Renal cortical epithelial cell (primary cell): ENCODE data around the gene NME7. TPM values are rescaled to one million over a fixed set of nuclear protein-coding genes. Genes with fewer than 3 reads are reported as not detected.
A peak's percentile ranks its signal among the peaks of the same experiment; 100 is the strongest.

Experiments used
- DNase-seq: peaks from one replicate; pipeline ENCODE4 v3.0.0-alpha.2; 2011; ENCODE audit warnings: low read depth
- total RNA-seq: library from RNA; depleted of rRNA; stranded (reverse); fragments of >200 nt; gene quantifications from 2 replicates; pipeline ENCODE4 v1.2.3, GENCODE V29; 2014

Gene NME7
- total RNA-seq, 1 donor from 2014 or later, result 41.7 TPM

DNA sequence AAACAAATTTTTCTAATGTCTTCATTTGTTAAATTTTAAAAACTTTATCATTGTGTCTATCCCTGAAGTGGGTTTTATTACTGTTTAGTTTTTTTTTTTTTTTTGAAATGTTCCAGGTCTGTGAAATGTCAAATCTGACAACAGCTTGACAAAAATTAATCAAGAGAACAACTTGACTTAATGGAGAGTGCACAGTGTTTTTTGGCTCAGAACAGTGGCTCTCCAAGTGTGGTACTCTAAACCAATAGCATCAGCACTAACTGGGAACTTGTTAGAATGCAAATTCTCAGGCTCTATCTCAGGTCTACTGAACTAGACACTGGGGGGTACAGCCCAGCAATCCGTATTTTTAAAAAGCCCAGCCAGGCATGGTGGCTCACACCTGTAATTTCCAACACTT is 211.9 kb downstream of the NME7 start:
- no peak for DNase-seq

DNA sequence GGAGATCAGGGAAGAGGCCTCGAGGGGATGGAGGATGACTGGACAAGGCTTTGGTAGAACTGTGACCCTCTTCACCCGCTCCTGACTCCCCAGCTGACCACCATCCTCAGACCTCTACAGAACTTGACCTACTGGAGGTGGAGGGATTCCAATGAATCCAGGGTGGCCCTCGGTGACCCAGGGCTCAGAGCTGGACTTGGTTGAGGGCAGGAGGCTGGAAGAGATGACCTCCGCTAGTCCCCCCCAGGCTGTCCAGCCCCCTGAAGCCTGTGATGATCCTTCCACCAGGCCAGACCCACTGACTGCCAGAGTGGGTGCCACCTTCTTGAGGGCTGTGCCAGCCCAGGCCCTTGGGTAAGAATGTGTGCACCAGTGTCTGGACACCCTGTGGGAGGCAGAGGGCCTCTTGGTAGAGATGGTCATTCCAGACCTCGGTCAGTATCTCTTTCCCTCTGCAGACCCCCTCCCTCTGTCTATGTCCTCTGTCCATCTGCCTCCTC is 216.2 kb downstream of the NME7 start:
- no peak for DNase-seq

DNA sequence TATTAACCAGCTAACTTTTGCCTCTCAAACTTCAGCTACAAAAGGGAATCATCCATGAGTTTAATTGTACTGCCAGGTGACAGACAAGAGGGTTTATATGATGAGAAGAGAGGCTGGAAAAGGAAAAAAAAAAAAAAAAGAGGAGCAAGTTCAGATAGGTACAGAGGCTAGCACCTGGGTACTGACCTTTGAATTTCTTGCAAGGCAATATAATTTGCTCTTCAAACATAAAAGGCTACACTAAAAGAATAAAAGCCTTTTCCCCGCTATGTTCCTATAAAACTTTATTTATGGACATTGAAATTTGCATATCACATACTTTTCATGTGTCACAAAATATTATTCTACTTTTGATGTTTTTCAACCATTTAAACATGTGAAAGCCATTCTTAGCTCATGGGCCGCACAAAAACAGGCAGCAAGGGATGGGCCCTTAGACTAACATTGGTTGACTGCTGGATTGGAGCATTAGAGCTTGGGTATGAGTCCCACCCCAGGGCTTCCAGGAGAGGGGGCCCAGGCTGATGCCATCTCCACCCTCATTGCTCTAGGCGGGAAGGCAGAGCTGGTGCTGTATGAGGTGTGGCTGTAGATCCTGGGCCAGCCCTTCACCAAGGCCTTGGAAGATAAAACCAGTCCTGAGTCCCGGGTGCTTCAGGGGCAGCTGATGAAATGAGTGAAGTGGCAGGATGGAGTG is 216.8 kb downstream of the NME7 start:
- no peak for DNase-seq

DNA sequence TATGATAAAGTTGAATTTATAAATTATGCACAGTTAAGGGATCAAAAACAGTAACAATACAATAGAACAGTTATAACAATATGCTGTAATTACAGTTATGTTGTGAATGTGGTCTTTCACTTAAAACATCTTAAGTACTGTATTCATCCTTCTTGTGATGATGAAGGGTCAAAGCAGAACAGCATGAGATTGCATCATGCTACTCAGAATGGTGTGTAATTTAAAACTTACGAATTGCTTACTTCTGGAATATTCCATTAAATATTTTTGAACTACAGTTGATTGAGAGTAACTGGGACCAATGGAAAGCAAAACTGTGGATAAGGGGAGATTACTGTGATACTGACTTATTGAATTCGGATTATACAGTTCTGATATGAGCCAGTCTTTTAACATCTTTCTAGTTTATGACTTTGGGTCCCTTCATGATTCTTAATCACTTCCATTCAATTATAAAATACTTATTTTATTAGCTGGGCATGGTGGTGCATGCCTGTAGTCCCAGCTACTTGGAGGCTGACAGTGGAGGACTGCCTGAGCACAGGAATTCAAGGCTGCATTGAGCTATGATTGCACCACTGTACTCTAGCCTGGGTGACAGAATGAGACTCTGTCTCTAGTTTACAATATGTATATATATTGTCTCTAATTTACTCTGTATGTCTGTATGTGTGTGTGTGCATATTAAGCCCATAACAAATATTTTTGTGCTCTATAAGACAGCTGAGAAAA is 217.9 kb downstream of the NME7 start:
- DNase-seq, result no peak

DNA sequence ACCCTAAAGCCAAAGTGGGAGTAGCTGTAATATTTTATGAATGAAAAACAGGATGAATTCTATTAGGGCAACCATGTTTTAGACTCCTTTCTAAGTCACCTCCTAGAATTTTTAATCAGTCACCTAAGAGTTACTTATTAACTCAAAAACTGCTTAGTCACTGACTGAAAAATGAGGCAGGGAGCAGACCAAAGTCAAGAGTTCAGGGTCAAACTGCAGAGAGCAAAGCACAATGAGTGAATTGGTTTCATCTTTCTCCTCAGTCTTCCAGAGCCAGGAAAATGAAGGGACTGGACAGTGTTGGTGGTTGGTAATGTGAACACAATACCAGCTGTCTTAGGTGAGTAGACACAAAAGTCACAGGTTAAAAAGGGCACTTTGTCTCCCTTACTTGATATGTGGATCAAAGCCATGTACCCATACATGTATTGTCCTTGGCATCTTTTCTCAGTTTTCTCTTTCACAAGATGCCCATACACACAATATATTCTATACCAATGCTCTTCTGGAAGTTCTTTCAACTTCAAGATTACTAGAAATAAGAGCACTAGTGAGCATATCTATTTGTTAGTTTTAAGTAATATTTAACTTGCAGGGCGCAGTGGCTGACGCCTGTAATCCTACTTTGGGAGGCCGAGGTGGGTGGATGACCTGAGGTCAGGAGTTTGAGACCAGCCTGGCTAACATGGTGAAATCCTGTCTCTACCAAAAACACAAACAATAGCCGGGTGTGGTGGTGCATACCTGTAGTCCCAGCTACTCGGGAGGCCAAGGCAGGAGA is 218.9 kb downstream of the NME7 start:
- peak; percentile 92 for DNase-seq

DNA sequence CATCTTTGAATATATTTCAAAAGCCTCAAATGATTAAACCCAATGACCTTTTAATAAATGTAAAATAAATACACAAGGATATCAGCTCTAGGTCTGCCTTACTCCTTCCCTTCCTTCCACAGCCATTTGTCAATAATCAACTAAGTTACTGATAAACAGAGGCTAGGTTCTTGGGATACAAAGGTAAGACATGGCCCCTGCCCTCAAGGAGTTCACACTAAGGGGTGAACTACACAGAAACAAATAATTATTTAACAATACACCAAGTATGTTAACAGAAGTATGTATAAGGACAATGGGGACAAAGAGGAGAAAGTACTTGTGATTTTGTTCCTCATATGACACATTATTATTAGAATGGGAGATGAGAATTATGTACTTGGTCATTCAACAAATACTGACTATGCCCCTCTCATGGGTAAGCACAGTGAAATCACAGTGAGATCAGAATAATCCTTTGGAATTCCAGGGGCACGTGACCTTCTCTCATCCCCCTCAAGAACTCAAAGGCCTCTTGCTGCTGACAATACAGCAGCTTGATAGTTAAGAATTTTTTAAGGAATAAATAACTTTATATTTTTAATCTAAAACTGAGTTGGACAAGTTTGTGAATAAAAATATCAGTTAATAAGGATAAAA is 220.9 kb downstream of the NME7 start:
- DNase-seq, result peak; percentile 40

DNA sequence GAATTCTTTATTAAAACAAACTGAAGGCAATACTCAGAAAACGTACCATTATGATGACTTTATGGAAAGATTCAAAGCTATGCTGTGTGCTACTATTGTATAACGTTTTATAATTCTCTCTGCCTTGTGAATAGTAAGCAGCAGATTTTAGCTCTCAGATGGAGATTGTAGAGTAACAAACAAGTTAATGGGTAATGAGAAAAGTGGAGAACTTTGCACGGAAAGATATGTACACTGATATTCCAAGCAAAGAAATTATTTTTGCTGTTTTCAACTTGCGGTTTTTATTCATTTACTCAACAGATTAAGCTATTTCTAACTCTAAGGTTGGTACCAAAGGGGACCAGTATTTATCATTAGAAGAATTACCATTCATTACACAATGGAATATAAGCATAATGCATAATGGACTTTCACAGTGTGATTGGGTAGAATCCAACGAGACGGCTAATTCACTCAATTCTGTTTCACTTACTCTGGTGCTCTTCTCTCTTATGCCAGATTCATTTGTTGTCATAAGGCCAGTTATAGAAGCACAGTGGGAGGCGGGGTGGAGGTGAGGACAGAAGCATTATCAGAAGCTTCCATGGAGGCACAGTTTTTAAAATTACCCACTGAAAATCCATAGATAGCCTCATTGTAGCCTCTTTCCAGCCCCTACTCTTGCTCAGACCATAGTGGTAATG is 222.5 kb downstream of the NME7 start:
- DNase-seq, result no peak

DNA sequence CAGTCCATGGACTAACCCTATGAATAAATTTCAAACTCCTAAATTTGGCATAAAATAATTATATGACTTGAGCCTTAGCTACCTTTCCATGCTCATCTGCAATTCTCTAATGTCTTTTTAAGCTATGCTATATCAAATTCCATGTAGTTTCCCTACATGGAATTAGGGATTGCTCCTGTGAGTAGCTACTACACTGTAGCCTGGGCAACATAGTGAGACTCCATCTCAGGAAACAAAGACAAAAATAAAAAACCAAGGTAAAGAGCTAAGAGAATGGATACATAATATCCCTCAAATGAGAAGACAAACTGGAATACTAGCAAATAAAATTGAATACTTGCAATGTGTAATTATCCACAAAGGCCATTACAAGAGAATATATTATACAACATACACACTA is 223.6 kb downstream of the NME7 start:
- no peak for DNase-seq

DNA sequence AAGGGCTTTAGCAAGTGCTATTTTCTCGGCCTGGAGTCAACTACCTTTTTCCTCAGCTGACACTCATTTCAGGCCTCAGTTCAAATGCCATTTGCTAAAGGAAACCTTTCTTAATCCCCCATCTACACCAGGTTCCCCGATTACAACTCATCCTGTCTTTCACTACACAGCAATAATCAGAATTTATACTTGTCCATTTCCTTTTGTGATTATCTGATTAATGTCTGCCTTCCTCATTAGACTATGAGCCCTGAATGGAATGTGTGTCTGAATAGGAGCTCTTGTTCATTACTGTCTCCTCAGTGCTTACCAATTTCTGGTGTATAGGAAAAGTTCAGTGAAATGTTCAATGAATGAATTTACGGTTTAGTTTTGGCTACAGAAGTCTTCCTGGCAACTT is 224.3 kb downstream of the NME7 start:
- no peak for DNase-seq

DNA sequence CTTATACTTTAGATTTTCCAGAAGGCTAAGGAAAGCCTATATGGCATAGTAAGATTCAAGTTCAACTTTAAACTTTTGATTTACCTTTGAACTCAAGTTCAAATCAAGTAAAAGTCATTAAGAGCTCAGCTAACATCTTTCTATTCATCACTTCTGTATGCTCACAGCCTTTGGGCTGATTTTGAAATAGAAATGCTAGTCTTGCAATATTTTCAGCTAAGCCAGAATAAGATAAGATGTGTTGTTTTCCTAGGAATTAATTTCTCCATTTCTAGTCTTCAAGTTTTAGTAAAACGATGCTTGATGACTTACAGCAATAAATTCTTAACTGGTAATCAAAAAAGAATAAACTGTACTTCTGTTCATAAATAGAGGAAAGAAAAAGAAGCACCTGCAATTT is 225.5 kb downstream of the NME7 start:
- DNase-seq, result no peak

DNA sequence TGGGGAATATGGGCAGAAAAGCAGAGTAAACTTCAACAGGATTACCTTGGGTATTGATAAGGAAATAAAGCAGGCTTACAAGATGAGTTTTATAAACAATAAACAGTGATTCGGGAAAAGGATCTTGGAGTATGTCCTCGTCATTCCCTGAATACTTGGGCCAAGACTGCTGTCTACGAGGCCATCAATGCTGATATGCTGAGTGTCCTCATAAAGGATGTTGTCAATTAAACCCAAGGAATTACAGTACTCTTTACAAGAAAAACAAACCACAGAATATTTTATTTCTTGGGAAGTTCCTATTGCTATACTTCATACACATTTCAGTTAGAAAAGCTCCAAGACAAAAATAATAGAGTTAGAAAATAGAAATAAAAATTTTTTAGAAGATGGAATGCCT is 226.2 kb downstream of the NME7 start:
- DNase-seq, result no peak

DNA sequence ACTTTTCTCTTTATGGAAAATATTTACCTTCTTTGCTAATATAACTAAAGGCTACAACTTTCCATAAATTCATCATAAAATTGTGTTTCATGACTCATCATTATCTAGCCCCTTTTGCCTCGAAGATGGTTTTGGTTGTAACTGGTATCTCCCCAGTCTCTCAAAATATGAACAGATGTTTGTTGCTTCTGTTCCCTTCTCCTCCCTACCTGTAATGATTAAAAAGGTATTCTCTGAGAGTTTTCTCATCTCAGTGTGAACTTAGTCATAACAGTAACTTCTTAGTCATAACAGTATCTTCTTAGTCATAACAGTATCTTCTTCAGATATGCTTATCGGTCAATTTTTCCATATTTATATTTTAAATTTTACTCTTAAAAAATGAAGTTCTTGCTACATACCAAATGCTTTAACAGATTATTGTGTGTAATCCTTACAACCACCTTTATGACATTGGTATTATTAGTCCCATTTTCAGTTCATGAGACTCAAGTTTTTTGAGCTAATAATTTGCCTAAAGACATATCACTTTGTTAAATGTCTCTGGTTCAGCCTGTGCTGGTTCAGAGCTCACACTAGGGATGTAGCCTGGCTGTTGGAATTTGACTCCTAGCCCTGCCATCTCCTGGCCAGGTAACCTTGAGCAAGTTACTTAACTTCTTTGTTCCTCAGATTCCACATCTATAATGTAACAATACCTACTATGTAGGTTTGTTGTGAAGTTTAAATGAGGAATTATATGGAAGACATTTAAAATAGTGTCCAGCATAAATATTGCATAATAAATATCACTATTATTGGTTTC is 228.5 kb downstream of the NME7 start:
- DNase-seq, result no peak

DNA sequence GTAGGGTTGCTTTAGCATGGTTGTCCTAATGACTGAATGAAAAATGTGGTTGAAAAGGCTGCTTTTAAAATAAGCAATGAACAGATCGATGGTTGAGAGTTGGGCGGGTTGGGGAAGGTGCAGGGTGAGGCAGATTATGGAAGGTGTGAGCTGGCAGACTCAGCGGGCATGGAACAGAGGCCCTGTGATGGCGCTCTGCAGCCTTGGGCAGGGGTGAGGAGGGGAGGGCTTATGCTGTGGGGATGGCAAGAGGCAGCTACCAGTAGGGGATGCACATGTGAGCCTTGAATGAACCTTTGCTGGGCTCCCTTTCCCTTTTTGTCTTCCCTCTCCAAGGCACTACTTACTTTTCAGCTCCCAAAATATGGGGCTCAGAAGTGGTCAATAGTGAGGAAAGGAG is 230.2 kb downstream of the NME7 start:
- no peak for DNase-seq

DNA sequence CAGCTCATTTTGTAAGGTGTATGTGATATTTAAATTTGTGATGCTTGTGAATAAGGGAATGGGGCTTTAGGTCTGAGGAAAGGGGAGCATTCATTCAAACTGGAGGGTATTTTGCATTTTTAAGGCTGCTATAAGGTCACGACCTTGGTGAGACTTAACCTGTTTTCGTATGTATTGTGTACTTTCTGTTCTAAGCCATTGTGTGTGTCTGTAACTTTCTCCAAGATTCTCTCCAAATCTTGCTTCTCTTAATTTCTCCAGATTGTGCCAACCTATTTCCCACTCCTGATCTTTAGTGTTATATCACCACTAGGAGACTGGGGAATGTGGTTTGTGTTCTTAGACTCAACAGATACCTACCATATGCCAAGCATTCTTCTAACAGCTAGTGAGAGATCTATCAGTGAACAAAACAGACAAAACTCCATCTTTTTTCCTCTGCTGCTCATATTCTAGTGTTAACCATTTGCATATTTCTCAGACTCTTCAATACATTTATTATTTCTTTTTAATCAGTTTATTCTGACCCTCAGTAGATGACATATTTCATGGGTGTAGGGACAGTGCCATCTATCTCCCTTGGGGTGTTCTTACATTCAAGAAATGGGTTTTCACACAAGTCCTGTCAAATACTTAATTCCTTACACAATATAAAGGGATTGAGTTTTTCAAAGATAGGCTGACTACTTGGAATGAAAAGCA is 233.6 kb downstream of the NME7 start:
- no peak for DNase-seq

DNA sequence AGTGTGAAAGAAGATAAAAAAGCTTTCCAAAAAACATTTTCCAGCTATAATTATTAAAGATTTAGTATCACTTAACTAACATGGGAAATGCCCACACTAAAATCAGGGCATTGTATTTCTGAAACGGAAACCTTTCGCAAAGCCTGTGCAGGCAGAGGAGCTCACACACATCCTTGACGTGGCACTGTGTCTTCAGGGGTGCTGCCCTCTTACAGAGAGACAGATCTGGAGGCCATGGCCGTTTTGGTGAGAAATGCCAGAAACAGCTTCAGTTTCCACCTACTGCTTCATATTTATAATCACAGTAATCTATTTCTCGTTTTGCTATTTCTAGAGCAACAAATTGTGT is 234.4 kb downstream of the NME7 start:
- DNase-seq, result no peak

DNA sequence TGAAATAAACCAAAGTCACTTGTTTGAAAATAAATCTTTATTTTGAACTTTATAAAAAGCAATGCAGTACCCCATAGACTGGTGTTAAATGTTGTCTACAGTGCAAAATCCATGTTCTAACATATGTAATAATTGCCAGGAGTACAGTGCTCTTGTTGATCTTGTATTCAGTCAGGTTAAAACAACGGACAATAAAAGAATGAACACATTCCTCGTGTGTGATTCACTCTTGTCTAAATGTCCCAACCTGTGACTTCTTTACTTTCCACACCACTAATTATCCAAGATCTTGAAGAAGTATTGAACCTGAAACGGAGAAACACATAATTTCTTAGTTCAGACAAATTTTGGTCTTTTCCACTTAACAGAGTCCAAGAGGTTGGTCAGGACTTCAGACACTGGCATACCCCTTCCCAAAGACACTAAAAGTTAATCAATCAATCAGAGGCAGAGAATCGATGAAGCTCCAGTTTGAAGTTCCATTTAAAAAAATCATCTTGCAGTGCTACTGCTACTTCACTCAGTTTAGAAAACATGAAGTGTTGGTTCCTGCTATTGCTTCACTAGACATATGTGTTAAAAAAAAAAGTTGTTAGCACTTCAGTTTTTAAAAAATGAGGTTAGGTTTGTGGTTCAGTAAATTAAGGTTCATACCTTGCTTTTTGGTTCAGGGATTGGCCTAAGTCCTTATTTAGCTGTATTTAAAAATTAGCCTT is 234.9 kb downstream of the NME7 start:
- DNase-seq, result peak; percentile 88

DNA sequence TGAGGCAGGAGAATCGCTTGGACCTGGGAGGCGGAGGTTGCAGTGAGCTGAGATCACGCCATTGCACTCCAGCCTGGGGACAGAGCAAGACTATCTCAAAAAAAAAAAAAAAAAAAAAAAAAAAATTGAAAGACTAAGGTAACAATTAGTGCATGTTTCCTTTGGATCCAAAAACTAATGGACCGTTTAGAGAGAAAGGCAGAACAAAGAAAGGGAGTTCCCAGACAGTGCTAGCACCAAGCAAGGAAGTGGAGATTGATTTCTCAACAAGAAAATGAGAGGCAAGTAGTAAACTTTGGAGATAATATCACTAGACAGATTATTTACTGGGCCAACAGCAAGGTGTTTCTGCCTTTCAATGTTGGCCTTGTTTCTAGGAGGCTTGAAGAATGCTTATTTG is 236.9 kb downstream of the NME7 start:
- DNase-seq, result peak; percentile 63

DNA sequence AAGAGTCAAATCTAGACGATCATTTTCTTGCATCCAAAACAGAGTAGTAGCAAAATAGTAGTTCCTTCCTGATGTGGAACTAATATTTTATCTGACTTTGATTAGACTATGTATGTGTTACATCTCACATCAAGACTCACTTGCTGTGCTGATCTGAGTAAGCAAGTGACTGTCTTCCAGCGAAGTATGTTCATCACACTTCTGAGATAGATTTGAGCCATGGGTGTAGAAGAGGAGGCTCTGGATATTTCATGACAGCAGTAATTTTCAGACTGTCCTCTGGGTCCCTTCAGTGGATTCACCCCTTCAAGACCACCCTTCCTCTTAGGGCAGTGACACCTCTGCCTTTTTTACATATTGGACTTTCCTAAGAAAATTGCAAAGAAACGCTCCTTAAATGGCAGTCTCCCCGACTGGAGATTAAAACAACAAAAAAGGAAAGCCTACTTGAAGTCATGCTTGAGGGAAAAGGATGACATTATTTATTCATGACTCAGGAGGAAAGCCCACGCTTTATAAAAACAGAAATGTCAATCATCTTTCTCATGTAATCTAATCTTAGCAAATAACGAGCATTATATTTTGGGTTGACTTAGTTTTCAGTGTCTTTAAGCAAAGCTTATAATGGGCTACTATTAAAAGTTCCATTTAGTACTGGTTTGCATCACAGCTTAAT is 238.3 kb downstream of the NME7 start:
- no peak for DNase-seq

DNA sequence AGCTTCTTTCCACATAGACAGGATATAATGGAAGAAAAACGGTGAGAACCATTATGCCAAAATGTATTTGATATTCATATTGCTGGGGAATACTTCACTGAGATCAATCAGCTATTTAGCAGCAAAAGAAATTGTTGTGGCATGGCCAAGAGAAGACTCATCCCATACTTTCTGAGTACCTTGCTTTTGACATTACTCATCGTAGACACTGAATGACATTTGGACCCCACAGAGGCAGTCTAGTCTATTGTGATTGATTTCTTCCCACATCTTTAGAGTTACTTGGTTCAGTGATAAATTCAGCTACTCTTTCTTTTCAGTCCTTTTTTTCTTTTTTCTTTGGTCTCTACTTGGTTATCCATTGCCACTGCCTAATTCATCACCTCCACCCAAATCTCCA is 239.0 kb downstream of the NME7 start:
- DNase-seq, result no peak
